ENCODE results near the gene OSGIN1.

Gene OSGIN1

GRCh38 chr16:83925957-83926725 is 26.9 kb upstream of the OSGIN1 start:
- TF ChIP-seq CTCF (IDR thresholded peaks at IDR 0.05; ENCODE audit: control insufficient read depth, insufficient read depth, low read depth, low read length, missing control alignments), result no peak
- no peak for DNase-seq (ENCODE audit: low read depth)
- no peak overlapping the region for H3K4me3 ChIP-seq (ENCODE audit: control insufficient read depth, low read depth, low read length)

- H3K4me3 ChIP-seq (ENCODE audit: control insufficient read depth, low read depth, low read length), result no peak overlapping the region
- peak; percentile 3 for DNase-seq (ENCODE audit: low read depth)
- peak; percentile 98 for TF ChIP-seq CTCF (IDR thresholded peaks at IDR 0.05; ENCODE audit: control insufficient read depth, insufficient read depth, low read depth, low read length, missing control alignments)
Observed at GRCh38 chr16:83926726-83927397, 26.2 kb upstream of the OSGIN1 start.

- TF ChIP-seq CTCF (IDR thresholded peaks at IDR 0.05; ENCODE audit: control insufficient read depth, insufficient read depth, low read depth, low read length, missing control alignments), result no peak
- DNase-seq (ENCODE audit: low read depth), result peak; percentile 86
- H3K4me3 ChIP-seq (ENCODE audit: control insufficient read depth, low read depth, low read length), result no peak overlapping the region
Observed at GRCh38 chr16:83928341-83929055, 24.5 kb upstream of the OSGIN1 start.

GRCh38 chr16:83929811-83930555 is 23.1 kb upstream of the OSGIN1 start:
- no peak for DNase-seq (ENCODE audit: low read depth)
- H3K4me3 ChIP-seq (ENCODE audit: control insufficient read depth, low read depth, low read length), result no peak overlapping the region
- TF ChIP-seq CTCF (IDR thresholded peaks at IDR 0.05; ENCODE audit: control insufficient read depth, insufficient read depth, low read depth, low read length, missing control alignments), result no peak

GRCh38 chr16:83930730-83931500 is 22.1 kb upstream of the OSGIN1 start:
- no peak overlapping the region for H3K4me3 ChIP-seq (ENCODE audit: control insufficient read depth, low read depth, low read length)
- TF ChIP-seq CTCF (IDR thresholded peaks at IDR 0.05; ENCODE audit: control insufficient read depth, insufficient read depth, low read depth, low read length, missing control alignments), result no peak
- DNase-seq (ENCODE audit: low read depth), result no peak
